Measurements from ENCODE around the gene IL7R.

The IL7R gene

DNA sequence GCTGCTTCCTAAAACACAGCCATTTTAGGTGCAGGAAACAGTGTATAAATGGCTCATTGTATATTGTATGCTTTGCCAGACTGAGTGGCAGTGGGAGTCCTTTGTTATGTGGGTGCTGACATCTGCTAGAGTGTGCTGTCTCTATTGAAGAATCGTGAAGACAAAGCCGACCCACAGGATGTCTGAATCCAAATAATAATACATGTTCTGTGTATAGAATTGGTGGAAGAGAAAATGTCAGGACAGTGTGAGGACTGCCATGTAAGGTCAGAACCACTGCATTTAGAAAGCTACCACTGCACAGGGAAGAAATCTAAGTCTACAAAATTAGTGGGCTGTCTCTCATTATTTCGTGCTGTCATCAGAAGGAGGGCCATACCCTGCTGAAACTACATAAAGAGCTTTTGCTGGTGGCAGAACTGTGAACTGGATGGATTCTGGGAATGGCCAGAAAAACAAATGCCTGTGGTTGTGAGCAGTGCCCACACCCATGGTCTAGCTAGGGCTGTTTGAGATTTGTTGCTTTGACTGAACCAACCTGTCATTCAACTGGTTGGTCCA lies 2.5 kb downstream of the IL7R start:
- no peak for DNase-seq (ENCODE audit: insufficient read length)
- FAIRE-seq: peak; percentile 58
- TF ChIP-seq POLR2A (IDR thresholded peaks at IDR 0.05; ENCODE audit: low read depth, low read length): no peak
- no peak for TF ChIP-seq POLR2AphosphoS5 (IDR thresholded peaks at IDR 0.05; ENCODE audit: low read depth, low read length)
- no peak for TF ChIP-seq TAF1 (IDR thresholded peaks at IDR 0.05; ENCODE audit: borderline replicate concordance, low read depth, low read length)

DNA sequence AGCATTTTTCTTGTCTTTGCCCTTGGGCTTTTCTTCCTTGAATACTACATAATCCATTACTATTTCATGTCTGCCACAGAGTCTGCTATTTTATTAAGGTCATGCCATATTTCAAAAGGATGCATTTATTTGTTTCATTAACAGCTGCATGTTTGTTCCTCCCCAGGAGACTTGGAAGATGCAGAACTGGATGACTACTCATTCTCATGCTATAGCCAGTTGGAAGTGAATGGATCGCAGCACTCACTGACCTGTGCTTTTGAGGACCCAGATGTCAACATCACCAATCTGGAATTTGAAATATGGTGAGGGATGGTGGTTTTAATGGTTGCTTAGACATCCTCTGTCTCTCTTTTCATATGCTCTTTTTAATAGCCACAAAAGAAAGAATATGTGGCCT lies 4.0 kb downstream of the IL7R start:
- no peak for FAIRE-seq
- TF ChIP-seq POLR2AphosphoS5 (IDR thresholded peaks at IDR 0.05; ENCODE audit: low read depth, low read length) (no peak), TAF1 (IDR thresholded peaks at IDR 0.05; ENCODE audit: borderline replicate concordance, low read depth, low read length) (no peak), POLR2A (IDR thresholded peaks at IDR 0.05; ENCODE audit: low read depth, low read length) (no peak)
- no peak for DNase-seq (ENCODE audit: insufficient read length)

- no peak for TF ChIP-seq POLR2AphosphoS5 (IDR thresholded peaks at IDR 0.05; ENCODE audit: low read depth, low read length)
- TF ChIP-seq TAF1 (IDR thresholded peaks at IDR 0.05; ENCODE audit: borderline replicate concordance, low read depth, low read length): no peak
- TF ChIP-seq POLR2A (IDR thresholded peaks at IDR 0.05; ENCODE audit: low read depth, low read length): no peak
- FAIRE-seq (no peak), DNase-seq (ENCODE audit: insufficient read length) (no peak)
These were observed 5.0 kb downstream of the IL7R start for GRCh38 chr5:35861718-35862117.

DNA sequence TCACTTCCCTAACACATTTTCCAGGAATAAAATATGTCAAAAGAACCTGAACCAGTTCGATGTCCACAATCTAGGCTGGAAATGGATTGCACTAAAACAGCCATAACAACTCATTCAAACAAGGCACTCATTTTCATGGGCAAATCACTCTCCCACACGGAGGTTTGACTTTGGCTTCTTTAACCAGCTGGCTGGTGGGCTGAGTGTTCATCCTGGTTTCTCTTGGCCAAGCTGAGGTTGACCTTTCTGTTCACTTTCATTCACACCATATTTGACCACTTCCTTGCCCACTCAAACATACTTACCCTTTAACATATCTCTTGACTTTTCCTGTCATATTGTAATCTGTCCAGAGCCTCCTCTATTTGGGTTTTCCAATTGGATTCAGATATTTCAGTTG lies 5.4 kb downstream of the IL7R start:
- FAIRE-seq (peak; percentile 68), DNase-seq (ENCODE audit: insufficient read length) (no peak)
- TF ChIP-seq POLR2AphosphoS5 (IDR thresholded peaks at IDR 0.05; ENCODE audit: low read depth, low read length): no peak
- TF ChIP-seq TAF1 (IDR thresholded peaks at IDR 0.05; ENCODE audit: borderline replicate concordance, low read depth, low read length): no peak
- TF ChIP-seq POLR2A (IDR thresholded peaks at IDR 0.05; ENCODE audit: low read depth, low read length): no peak

DNA sequence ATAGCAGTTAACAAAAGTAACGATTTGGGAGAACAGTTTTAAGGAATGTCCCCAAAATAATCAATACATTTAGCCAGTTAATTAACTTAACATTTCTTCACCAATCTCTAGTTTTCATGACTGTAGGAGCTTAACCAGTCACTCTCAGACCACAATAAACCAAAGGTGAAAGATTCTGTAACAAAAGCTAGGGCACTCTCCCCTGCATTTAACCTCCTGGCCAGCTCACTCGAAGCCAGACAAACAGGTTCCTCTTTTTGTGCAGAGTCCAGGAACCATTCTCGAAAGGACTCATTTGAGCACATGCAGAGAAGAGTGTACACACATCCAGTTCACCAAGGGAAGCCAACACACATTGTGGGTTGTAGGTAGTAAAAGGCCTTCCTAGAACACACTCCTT lies 6.5 kb downstream of the IL7R start:
- peak; percentile 84 for FAIRE-seq
- no peak for DNase-seq (ENCODE audit: insufficient read length)
- TF ChIP-seq POLR2AphosphoS5 (IDR thresholded peaks at IDR 0.05; ENCODE audit: low read depth, low read length) (no peak), TAF1 (IDR thresholded peaks at IDR 0.05; ENCODE audit: borderline replicate concordance, low read depth, low read length) (no peak), POLR2A (IDR thresholded peaks at IDR 0.05; ENCODE audit: low read depth, low read length) (no peak)

GRCh38 chr5:35867998-35868397 lies 11.3 kb downstream of the IL7R start:
- FAIRE-seq: no peak
- TF ChIP-seq POLR2A (IDR thresholded peaks at IDR 0.05; ENCODE audit: low read depth, low read length) (no peak), POLR2AphosphoS5 (IDR thresholded peaks at IDR 0.05; ENCODE audit: low read depth, low read length) (no peak), TAF1 (IDR thresholded peaks at IDR 0.05; ENCODE audit: borderline replicate concordance, low read depth, low read length) (no peak)
- DNase-seq (ENCODE audit: insufficient read length): no peak

DNA sequence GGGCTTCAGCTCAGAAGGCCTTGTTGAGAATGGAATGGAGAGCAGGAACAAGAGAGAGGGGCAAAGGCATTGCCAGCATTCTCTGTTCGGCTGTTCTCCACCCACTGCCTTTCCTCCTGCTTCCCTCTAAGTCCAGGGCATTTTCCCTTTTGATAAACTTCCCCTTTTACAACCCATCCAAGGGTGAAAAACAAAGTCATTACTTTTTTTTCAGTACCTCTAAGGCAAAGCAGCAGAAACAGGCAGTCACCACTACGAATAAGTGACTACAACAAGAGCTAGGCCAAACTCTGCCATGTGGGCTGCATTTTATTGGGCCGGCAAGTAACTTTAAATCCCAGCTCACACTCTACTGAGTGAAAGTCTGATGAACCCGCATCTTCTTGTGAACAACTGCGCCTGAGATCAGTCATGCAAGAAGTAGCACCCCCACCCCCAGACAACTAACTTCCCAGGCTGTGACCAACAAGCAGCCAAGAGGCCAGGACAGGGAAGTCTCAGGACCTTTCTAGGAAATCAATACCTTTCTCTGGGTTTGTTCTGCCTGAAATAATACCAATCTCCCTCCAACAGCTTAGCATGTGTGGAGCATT lies 13.1 kb downstream of the IL7R start:
- DNase-seq (ENCODE audit: insufficient read length) (no peak), FAIRE-seq (no peak)
- TF ChIP-seq TAF1 (IDR thresholded peaks at IDR 0.05; ENCODE audit: borderline replicate concordance, low read depth, low read length): no peak
- TF ChIP-seq POLR2AphosphoS5 (IDR thresholded peaks at IDR 0.05; ENCODE audit: low read depth, low read length): no peak
- TF ChIP-seq POLR2A (IDR thresholded peaks at IDR 0.05; ENCODE audit: low read depth, low read length): no peak

- DNase-seq (ENCODE audit: insufficient read length): no peak
- TF ChIP-seq POLR2AphosphoS5 (IDR thresholded peaks at IDR 0.05; ENCODE audit: low read depth, low read length) (no peak), POLR2A (IDR thresholded peaks at IDR 0.05; ENCODE audit: low read depth, low read length) (no peak), TAF1 (IDR thresholded peaks at IDR 0.05; ENCODE audit: borderline replicate concordance, low read depth, low read length) (no peak)
- FAIRE-seq: no peak
These were observed 13.9 kb downstream of the IL7R start for GRCh38 chr5:35870605-35871004.

DNA sequence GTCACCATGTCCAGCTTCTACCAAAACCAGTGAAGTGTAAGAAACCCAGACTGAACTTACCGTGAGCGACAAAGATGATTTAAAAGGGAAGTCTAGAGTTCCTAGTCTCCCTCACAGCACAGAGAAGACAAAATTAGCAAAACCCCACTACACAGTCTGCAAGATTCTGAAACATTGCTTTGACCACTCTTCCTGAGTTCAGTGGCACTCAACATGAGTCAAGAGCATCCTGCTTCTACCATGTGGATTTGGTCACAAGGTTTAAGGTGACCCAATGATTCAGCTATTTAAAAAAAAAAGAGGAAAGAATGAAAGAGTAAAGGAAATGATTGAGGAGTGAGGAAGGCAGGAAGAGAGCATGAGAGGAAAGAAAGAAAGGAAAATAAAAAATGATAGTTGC lies 19.8 kb downstream of the IL7R start:
- peak; percentile 71 for FAIRE-seq
- TF ChIP-seq POLR2A (IDR thresholded peaks at IDR 0.05; ENCODE audit: low read depth, low read length): no peak
- no peak for TF ChIP-seq TAF1 (IDR thresholded peaks at IDR 0.05; ENCODE audit: borderline replicate concordance, low read depth, low read length)
- TF ChIP-seq POLR2AphosphoS5 (IDR thresholded peaks at IDR 0.05; ENCODE audit: low read depth, low read length): no peak
- DNase-seq (ENCODE audit: insufficient read length): no peak

DNA sequence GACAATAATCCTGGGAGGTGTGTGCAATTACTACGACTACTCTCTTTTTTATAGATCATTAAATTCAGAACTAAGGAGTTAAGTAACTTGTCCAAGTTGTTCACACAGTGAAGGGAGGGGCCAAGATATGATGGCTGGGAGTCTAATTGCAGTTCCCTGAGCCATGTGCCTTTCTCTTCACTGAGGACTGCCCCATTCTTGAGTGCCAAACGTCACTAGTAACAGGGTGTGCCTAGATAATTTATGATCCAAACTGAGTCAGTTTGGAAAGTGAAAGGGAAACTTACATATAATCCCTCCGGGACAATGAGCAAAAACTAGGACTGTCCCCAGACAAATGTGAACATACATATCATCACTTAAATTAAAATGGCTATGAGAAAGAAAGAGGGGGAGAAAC lies 20.2 kb downstream of the IL7R start:
- FAIRE-seq (no peak), DNase-seq (ENCODE audit: insufficient read length) (no peak)
- TF ChIP-seq POLR2A (IDR thresholded peaks at IDR 0.05; ENCODE audit: low read depth, low read length): no peak
- no peak for TF ChIP-seq POLR2AphosphoS5 (IDR thresholded peaks at IDR 0.05; ENCODE audit: low read depth, low read length)
- no peak for TF ChIP-seq TAF1 (IDR thresholded peaks at IDR 0.05; ENCODE audit: borderline replicate concordance, low read depth, low read length)

GRCh38 chr5:35877655-35878054 lies 21.0 kb downstream of the IL7R start:
- TF ChIP-seq POLR2A (IDR thresholded peaks at IDR 0.05; ENCODE audit: low read depth, low read length) (no peak), TAF1 (IDR thresholded peaks at IDR 0.05; ENCODE audit: borderline replicate concordance, low read depth, low read length) (no peak), POLR2AphosphoS5 (IDR thresholded peaks at IDR 0.05; ENCODE audit: low read depth, low read length) (no peak)
- no peak for DNase-seq (ENCODE audit: insufficient read length)
- FAIRE-seq: no peak

DNA sequence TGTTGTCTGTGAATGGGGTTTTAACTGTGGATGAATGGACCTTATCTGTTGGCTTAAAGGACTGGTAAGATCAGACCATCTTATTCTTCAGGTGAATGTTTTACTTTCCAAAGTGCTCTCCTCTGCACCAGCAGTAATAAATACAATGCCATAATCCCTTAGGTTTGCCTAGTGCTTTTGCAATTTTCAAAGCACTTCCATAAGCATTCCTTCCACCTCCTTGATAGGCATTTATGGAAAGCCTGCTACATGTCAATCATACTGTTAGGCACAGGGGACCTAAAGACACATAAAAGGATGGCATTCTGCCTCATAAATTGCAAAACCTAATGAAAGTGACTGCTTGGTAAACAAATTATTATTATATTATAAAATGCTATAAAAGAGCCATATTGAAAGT lies 21.4 kb downstream of the IL7R start:
- TF ChIP-seq POLR2AphosphoS5 (IDR thresholded peaks at IDR 0.05; ENCODE audit: low read depth, low read length) (no peak), POLR2A (IDR thresholded peaks at IDR 0.05; ENCODE audit: low read depth, low read length) (no peak), TAF1 (IDR thresholded peaks at IDR 0.05; ENCODE audit: borderline replicate concordance, low read depth, low read length) (no peak)
- FAIRE-seq (no peak), DNase-seq (ENCODE audit: insufficient read length) (no peak)

Data from GM12892 (cell line).